Stimulated activated CD8-positive, alpha-beta memory T cell treated with anti-CD3 and anti-CD28 coated beads, Interleukin-15, amount 100 ng/mL, for 48 hours (primary cell): ENCODE measurements around the gene JAG2.
A peak's percentile ranks its signal among the peaks of the same experiment; 100 is the strongest.

ENCODE experiments used
- DNase-seq, 2 donors: peaks; one replicate each; pipeline ENCODE4 v3.0.0-alpha.2; 2020; ENCODE audit warnings: low read depth in 2 of 2

Gene JAG2

DNA sequence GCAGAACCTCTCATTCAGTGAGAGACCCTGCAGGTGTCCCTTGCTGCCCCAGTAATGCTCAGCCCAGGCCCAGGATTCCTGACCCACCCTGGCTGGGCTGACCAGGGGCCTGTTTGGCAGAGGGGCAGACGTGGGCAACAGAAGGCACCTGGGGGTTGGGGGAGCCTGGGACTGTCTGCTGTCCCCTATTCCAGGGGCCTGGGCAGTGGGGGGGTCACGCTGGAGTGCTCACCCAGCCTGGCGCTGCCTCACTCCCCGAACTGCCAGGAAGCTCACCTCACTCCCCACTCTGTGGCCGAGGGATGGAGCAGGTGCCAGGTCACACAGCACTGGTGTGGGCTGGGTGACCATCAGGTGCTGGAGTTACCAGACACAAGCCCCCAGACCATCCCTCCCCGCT is 35.1 kb upstream of the JAG2 start:
- DNase-seq: no peak

DNA sequence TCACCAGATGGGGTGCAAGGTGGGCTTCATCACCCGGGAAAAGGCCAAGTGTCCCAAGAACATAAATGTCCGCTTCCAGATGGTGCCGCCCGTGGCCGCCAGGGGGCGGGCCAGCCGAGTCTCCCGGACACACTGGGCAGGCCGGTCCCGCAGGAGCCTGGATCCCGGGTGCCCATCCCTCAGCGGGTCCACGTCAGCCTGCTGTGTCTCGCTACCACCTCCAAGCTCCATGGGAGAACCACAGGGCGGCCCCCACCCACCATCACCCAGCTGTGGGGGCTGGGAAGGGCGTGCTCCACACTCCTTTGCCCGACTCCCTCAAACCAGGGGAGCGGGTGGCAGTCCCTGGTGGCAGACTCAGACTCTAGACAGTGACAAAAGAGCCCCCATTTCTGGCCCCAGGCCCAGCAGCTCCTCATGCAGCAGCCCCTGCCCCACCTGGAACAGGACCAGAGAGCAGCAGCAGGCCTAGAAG is 34.5 kb upstream of the JAG2 start:
- peak in 1 of 2 donors; percentile 28 for DNase-seq

DNA sequence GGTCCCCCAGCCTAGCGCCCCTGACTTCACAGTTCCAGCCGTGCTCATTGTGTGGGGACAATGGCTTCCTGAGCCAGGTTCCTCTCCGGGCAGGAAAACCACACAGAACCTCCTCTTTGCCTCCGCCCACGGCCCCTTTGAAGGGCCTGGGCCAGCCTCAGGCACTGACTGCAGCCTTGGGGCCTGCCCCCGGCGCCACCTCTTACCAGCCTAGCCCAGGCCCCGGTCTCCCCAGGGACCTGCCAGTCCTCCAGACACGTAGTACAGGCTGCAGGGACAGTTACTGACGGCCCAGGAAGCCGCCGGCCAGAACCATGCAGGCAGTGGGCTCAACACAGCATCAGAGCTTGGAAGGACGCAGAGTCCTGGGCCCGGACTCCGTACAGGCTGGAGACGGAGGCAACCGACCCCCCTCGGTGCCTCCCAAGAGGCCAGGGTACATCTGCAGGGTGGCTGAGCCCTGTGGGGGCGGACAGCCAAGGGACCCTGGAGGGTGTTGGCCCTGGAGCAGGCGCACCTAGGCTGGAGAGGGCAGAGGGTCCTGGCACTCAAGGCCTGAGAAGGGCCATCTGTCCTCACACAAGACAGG is 33.4 kb upstream of the JAG2 start:
- DNase-seq: peak in 1 of 2 donors; percentile 29

DNA sequence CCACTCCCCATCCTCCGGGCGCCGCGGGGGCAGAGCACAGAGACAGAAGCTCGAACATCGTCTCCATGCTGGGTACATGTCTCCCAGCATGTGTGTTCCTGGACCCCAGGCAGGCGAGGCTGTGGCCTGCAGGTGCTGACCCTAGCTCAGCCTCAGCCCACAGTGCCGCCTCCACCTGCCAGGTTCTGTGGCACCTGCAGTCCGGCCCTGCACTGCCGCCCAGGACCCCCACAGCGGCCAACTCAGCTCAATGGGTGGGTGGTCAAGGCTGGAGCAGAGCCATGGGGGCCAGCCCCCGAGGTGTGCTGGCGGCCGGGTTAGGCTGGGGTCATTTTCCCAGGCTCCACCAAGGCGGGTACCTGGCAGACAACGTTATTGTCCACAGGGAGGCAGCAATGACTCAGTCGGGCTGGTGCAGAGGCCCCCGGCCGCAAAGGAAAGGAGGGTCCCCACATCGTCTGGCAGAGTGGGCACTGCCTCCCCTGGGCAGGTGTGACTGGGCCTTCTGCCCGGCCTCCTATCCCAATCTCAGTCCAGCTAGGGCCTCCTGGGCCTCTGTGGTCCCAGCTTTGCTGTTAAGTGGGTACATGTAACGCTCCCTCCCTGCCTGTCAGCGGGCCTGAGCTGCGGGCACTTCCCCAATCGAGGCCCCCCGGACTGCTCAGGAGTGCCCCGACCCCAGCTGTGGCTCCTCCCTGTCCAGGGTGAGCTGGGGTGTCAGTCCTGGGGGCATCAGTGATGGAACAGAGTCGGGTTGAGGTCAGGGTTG is 32.8 kb upstream of the JAG2 start:
- no peak for DNase-seq

DNA sequence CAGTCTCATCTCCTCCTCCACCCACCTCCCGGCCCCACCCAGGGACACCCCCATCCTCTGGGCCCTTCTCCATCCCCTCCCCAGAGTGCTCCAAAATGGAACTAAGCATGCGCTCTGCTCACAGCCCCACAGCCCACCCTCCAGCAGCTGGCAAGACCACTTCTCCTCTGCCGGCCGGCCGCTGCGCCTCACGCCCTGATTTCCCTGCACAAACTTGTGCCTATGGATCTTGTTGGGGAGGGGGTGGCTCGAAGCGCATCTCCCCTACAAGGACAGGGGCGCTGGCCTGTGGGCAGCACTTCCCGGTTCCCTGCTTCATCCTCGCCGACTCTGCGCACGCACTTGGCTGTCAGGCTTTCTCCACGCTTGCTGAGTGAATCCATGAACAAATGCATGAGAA is 32.1 kb upstream of the JAG2 start:
- DNase-seq: no peak

DNA sequence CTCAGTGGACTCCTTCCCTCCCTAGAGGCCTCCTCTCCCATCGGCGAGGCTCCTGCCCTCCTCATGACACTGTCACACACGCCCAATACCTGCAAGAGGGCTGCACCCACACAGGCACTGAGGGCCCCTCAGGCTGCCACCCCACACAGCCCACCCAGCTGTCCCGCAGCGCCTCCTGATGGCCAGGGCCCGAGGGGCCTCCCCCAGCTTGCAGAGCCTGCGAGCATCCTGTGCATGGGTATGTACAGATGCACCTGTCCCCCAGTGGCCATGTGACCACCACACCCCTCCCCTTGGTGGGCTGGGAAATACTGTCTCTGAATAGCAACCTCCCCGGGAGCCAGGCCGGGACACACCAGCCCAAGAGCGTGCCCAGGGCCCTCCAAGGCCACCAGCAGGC is 31.5 kb upstream of the JAG2 start:
- no peak for DNase-seq

DNA sequence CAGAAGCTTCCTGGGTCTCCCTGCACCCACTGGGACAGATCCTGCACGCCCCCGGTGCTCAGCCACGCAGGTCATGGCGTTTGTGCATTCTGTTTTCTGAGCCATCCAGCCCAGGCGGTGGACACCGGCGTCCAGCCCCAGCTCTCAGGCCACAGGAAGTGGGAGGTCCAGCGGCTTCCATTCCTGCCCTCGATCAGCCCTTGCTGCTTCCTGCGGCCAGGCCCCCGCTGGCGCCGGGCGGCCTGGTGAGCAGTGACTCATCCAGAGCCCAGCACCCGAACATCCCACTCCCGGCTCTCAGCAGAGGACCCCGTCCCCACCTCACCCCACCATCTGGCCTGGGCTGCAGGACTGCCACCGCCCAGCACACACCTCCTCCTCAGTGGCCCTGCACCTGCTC is 30.5 kb upstream of the JAG2 start:
- no peak for DNase-seq

DNA sequence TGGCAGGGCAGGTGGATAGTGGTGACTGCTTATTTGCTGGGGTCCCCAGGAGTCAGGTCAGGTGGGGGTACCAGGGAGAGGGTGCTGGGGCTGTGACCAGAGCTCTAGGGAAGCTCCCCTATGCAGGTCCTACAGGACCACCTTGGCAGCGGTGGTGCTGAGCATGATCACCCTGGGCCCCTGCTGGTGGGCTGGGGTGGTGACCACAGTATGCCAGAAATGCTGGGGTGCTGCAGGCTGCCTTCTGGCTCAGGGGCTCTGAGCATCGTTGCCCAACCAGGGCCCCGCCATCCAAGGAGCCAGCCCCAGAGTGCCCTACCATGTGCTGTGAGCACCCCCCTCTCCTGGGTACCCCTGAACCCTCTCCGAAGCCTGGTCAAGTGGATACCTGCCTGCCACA is 30.0 kb upstream of the JAG2 start:
- no peak for DNase-seq

DNA sequence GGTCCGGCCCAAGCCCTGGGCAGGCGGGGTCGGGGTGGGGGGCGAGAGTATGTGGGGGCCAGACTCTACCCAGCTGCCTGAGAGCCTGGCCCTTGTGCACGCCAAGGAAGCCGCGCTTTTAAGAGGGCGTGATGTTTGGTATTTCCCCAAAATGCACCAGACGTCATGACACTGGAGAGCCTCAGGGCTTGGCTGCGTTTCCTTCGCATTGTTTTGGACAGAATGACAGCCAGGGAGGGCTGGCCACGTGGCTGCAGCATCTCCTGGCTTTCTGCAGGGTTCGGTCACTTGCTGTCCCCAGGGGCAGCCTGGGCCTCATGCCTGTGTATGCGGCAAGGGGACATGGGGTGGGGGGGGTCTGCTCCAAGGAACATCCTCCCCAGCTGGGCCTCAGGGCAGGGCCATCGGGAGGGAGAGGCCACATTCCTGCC is 28.6 kb upstream of the JAG2 start:
- DNase-seq: no peak

DNA sequence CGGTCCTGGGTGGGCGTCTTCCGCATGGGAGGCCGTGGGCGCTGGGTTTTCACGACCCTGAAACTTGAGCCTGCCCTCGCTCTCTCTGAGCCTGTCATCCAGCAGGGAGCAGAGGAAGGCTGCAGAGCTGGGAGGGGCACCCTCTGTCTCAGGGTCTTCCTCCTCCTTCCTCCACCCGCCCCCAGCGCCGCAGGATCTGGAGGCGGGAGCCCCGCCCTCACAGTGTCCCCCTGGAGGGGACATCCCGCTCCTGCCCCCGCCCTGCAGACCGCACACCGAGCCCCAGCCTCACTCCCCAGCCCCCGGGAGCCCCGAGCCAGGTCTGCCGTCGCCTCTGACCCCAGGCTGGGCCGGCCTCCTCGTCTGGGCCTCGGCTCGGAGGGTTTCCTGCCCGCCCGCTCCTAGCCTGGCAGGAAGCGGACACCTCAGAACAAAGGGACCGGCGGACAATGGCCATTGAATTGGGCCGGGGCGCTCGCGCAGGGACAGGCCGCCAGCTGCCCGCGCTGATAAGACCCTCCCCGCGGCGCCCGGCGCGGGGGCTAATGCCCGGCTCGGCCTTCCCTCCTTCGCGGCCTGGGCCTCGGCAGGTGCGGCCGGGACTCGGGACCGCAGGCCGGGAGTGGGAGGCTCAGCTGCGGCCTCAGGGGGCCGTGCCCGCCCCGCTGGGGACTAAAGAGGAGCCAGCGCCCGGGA is 27.8 kb upstream of the JAG2 start:
- DNase-seq: no peak

DNA sequence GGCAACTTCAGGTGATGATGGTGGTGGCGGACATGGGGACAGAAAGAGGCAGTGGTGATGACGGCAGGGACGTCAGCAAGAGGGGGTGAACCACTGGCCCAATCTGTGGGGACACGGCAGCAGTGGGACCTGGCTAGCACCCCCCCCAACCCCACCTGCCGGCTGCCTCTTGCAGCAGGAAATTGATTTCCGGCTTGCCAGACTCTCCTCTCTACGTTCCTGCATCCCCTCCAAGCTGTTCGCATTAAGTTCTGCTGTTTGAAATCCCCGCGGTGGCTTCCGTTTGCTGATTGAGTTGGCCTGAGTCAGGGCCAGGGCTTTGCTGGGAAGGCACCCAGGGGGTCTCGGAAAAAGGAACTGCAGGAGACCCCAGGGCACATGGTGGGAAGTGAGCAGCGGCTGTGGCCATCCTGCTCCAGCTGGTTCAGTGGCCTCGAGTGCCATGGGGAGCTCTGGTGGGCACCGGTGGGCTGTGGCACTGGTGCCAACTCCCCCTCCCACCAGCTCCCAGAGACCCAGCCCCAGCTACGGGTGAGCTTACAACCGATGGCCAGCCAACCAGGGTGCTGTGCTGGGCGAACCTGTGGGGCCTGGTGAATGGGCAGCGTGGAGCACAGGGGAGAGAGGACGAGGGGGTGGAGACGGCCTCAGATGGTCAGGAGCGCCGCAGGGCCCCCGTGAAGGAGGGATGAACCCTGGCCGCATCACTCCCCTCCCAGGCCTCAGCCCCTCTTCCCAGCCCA is 27.1 kb upstream of the JAG2 start:
- DNase-seq: no peak

DNA sequence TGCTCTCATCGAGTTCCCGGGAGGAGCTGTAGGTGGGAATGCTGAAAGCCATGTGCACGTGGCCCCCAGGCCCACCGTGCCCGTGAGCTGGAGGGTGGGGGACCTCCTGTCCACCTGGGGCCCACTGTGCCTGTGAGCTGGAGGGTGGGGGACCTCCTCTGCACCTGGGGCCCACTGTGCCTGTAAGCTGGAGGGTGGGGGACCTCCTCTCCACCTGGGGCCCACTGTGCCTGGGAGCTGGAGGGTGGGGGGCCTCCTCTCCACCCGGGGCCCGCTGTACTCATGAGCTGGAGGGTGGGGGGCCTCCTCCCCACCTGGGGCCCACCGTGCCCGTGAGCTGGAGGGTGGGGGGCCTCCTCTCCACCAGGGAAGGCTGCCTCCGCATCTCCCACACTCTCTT is 26.5 kb upstream of the JAG2 start:
- no peak for DNase-seq

DNA sequence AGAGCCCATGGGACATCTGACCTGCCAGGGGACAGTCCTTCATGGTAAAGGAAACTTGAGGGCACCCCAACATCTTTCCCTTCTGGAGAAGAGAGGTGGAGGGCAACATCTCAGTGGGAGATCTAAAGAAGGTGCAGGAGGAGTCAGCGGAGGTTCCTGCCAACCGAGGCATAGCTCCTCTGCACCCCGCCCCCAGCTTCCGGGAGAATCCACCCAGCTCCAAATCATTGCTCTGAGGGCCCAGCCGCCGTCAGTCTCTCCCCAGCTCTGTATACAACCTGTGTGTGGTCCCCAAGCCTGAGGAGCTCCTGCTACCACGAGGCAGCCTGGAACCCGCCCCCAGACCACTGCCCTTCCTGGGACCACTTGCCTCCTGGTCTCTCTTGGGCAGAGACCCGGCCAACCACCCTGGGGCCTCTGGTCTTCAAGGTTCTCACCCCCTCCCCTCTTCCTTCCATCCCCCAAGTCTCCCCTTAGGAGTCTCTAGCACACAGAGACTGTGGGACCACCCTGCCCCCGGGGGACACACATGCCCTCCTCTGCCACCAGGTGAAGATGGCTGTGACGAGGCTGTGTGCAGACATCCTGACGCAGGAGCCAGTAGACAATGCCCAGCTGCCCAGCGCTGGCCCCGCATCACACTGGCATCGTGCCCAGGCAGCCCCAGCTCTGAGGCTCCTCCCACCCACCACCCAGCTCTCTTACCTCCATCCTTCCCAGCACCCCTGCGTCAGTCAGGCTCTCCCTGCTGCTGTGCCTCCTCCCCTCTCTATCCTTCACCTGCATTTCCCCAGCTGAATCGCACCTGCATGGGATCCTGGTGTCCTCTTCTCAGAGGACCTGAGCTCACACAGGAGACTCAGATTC is 25.6 kb upstream of the JAG2 start:
- peak in 1 of 2 donors; percentile 30 for DNase-seq

DNA sequence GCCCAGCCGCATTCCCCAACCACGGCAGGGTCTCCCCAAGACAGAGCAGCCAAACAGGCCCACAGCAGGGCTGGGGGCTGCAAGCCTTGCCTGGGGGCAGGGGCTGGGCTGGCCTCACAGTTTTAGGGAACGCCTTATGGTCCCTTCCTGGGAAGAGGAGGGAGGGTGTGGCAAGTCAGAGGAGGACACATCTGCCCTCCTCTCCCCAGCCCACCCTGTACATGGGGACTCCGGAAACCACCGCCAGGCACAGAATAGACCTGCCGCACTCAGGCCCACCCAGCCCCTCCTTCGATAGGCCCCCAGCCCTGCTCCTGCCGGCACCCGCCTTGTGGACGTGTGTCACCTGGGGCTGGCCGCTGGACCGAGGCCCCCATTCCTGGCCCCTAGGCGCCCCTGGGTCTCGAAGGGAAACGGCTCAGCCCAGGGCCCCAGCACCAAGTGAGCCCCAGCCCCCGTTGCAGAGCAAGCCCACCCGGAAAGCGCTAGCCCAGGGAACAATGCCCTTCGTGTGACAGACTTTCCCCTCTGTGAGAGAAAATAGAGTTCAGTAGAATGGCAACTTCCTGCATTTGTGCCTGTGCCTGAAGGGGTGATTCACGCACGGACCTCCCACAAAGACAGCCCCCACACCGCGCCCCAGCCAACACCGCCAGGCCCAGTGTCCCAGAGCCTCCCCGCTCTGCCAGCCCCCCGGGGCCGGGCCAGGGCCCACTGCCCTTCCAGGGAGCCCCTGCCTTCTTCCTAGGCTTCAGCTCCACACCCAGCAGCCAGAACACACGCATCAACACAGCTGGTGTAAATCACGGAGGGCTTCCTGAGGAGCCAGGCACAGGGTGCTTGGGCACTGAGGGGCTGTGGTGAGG is 24.5 kb upstream of the JAG2 start:
- peak in 1 of 2 donors; percentile 28 for DNase-seq

DNA sequence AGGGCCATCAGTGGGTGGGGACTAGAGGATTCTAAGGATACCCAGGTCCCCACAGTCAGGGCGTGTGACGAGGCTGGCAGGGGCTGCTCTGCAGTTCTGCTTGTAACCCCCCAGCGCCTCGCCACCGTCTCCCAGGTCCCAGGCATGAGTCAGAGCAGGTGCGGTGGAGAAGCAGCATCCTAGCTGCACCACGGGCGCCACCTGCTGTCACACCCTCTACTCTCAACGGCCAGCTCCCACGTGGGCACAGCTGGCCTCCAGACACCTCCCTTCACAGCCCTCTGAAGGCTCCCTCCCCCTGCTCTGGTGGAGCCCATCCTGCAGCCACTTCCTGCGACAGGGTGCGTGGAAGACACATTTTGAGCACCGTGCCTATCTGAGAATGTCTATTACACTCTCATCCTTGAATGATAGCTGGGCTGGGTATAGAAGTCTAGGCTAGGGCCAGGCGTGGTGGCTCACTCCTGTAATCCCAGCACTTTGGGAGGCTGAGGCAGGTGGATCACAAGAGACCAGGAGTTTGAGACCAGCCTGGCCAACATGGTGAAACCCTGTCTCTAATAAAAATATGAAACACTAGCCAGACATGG is 19.5 kb upstream of the JAG2 start:
- no peak for DNase-seq

DNA sequence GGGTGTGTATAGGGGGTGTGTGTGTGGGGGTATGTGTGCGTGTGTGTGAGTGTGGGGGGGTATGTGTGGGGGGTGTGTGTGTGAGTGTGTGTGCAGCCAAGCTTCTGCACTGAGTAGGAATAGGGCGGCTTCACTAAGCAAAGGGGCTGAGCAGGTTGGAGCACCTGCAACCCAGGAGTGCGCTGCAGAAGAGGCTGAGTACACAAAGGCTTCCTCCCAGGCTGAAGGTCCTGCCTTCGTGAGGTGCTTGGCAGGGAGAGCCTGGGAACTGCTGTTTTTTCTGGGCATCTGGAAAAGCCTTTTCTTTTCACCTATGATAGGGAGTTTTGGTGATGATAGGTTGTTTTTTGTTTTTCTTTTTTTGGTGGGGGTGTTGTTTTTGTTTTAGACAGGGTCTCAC is 18.5 kb upstream of the JAG2 start:
- no peak for DNase-seq

DNA sequence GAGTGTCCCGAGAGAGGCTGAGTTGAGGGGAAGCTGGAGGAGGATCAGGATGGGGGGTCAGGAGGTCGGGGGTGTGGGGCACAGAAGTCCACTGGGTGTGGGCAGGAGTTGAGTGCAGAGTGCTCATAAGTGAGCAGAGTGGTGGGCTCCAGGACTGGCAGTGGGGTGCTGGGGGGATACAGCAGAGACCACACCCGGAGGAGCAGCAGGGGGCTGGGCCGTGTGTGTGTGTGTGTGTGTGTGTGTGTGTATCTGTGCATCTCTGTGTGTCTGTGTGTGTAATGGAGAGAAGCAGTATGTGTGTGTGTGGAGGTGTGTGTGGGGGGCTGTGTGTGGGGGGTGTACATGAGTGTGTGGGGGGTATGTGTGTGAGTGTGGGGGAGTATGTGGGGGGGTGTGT is 17.4 kb upstream of the JAG2 start:
- DNase-seq: no peak

DNA sequence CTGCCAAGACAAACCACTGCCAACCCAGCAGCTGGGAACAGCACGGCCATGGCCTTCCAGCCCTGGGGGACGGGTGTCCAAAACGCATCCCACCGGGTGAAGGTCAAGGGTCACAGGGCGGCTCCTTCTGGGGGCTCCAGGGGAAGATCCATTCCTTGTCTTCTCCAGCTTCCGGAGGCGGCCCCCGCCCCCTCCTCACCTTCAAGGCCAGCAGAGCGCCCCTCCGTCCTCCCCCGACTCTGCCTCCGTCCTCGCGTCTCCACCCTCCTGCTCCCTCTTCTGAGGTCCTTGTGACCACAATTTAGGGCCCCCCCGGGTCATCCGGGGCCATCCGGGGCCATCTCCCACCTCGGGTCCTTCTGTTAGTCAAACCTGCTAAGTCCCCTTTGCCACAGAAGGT is 16.4 kb upstream of the JAG2 start:
- DNase-seq: no peak

DNA sequence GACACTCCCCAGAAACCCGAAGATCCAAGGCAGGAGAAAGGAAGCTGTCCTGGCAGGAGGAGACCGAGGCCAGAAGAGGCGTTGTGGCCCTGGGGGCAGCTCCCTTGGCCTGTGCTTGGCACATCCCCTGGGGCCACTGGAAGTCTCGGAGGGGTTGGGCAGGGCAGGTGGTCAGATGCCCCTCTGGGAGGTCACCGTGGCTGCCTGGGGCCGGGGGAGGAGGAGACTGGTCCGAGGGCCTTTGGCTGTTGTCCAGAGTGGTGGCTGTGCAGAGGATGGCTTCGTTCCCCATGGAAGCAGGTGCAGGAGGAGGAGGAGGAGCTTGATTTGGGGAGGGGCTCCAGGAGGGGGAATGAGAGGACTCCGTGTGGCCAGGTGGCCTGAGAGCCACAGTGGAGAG is 15.9 kb upstream of the JAG2 start:
- DNase-seq: no peak
